Erythroblast (primary cell): ENCODE measurements around the gene SLC26A1.

Experiments
- GATA1 ChIP-seq: IDR thresholded peaks from 2 replicates; pipeline ENCODE4 v1.6.1; 2011; ENCODE audit warnings: low read depth, mild to moderate bottlenecking, control low read depth, low read length, moderate library complexity
- POLR2A ChIP-seq: IDR thresholded peaks from 2 replicates; pipeline ENCODE4 v1.6.1; 2011; ENCODE audit warnings: mild to moderate bottlenecking, low read length

DNA sequence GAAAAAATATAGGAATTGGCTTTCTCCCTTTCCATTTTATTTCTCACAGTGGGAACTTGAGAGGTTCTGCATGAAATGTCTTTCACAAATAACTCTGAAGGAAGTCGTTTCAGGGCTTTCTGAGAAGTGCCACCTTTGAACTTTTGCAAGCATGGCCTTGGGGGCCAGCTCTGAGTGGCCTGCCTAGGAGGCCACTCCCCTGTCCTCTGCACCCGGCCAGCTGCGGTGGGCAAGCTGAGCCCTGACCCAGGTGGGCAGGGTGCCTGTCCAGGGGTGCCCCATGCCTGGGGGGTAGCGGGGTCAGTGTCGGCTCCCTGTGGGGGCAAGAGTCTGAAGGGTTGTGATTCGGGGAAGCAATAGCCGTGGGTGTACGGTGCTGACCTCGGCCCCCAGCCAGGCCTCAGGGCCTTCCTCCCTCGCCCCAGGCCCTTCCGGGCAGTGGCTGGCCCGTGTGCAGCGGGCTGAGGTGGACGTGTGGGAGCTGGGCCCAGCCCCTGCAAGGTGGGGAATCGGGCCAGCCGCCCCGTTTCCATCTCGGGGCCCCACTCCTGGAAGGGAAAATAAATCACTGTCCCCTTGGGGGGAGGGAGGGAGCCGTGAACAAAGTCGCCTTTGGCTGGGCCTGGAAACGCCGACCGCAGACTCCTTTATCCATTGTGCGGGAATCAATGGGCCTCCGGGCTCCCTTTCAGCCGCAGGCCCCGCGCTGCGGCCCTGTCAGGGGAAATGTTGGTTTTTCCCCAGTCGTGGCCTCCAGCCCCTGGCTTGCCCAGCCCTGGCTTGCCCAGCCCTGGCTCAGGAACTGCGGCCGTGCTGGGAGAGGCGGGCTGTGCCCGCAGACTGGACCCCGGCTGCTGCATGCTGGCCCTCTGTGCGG is 21.3 kb upstream of the SLC26A1 start:
- TF ChIP-seq POLR2A (no peak), GATA1 (no peak)
